ENCODE results near the gene CASP9.
"Not testable (repeated sequence)": the region's sequence is repeated elsewhere in the genome, so short reads cannot be mapped to it uniquely, and the experiment has no call there.

CASP9 gene

GRCh38 chr1:15485636-15486035 is 38.4 kb downstream of the CASP9 start:
- TF ChIP-seq, protein P1, sequence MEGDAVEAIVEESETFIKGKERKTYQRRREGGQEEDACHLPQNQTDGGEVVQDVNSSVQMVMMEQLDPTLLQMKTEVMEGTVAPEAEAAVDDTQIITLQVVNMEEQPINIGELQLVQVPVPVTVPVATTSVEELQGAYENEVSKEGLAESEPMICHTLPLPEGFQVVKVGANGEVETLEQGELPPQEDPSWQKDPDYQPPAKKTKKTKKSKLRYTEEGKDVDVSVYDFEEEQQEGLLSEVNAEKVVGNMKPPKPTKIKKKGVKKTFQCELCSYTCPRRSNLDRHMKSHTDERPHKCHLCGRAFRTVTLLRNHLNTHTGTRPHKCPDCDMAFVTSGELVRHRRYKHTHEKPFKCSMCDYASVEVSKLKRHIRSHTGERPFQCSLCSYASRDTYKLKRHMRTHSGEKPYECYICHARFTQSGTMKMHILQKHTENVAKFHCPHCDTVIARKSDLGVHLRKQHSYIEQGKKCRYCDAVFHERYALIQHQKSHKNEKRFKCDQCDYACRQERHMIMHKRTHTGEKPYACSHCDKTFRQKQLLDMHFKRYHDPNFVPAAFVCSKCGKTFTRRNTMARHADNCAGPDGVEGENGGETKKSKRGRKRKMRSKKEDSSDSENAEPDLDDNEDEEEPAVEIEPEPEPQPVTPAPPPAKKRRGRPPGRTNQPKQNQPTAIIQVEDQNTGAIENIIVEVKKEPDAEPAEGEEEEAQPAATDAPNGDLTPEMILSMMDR (IDR thresholded peaks at IDR 0.05; ENCODE audit: borderline replicate concordance, insufficient read depth, low read depth, low read length): no peak

DNA sequence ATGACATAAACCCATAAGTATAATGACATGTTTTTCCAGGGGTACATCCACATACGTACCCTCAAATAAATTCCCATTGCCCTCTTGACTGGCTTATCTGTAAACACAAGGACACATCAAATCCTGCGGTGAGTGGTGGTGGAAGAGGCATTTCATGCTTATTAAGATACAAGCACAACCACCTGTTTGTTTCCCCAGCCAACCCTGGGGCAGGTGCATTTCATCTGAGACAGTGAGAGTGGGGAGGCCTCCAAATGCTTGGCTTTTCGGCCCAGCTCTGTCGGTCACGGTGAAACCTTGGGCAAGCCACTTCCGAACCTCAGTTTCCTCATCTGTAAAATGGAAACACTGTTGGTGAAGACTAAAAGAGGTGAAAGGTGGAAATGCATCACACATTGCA is 39.6 kb downstream of the CASP9 start:
- not testable (repeated sequence) for H3K4me3 ChIP-seq (ENCODE audit: low read depth, low read length)

More at GRCh38 chr1:15485636-15486035, 38.4 kb downstream of the CASP9 start:
- no peak overlapping the region for H3K4me3 ChIP-seq (ENCODE audit: low read depth, low read length)

DNA sequence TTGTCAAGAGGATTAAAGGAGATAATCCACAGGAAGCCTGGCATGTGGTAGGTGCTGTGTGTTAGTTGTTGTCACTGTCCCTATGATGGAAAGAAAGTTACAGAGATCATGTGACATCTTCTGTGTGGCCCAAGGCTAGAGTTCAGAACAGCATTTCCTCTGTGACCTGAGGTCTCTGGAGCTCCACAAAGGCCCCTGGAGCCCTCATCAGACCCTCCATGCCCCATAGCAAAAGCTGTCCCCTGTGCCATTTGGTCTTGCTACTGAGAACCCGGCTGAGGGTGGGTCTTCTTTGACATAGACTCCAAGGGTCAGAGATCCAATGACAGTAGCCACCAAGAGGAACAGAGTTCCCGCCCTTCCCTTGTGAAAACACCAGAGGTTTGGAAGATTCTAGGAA is 40.0 kb downstream of the CASP9 start:
- TF ChIP-seq, protein P1 (IDR thresholded peaks at IDR 0.05; ENCODE audit: borderline replicate concordance, insufficient read depth, low read depth, low read length): no peak
- no peak overlapping the region for H3K4me3 ChIP-seq (ENCODE audit: low read depth, low read length)

DNA sequence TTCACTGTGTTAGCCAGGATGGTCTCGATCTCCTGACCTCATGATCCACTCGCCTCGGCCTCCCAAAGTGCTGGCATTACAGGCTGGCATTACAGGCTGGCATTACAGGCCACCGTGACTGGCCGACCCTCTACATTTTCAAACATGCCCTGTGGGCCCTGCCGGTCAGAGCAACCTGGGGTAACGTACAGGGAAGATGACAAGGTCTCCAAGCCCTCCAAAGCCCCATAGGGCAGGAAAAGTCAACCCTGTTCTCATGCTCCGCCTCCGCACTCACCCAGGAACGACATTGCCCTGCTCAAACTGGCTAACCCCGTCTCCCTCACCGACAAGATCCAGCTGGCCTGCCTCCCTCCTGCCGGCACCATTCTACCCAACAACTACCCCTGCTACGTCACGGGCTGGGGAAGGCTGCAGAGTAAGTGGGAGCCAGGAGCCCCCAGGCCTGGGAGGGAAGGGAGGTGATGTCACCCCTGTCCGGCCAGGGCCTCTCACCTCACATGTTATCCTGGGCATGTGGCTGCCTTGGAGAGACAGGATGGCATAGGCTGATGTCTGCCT is 41.0 kb downstream of the CASP9 start:
- H3K4me3 ChIP-seq (ENCODE audit: low read depth, low read length): not testable (repeated sequence)

- H3K4me3 ChIP-seq (ENCODE audit: low read depth, low read length): not testable (repeated sequence)
Observed at GRCh38 chr1:15482455-15482854, 41.6 kb downstream of the CASP9 start.

GRCh38 chr1:15479654-15480347 is 44.2 kb downstream of the CASP9 start:
- H3K4me3 ChIP-seq (ENCODE audit: low read depth, low read length): no peak overlapping the region
- TF ChIP-seq, protein P1 (IDR thresholded peaks at IDR 0.05; ENCODE audit: borderline replicate concordance, insufficient read depth, low read depth, low read length): no peak

DNA sequence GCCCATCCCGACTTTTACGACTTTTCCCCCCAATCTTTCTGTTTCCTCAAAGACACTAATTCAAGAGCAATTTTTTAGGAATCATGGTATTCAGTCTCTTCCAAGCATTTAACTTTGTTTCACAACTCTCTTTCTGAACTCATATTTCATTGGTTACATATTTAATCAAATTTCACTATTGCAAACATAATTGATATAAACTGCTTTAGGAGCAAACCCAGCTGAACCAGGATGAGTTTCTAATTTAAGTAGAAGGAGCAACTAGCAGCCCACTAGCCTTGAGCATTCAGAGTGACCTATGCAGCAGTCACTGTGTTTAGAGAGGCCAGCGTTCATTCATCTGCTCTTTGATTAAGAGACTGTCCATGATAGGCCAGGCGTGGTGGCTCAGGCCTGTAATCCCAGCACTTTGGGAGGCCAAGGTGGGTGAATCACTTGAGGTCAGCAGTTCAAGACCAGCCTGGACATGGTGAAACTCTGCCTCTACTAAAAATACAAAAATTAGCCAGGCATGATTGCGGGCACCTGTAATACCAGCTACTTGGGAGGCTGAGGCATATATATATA is 46.3 kb downstream of the CASP9 start:
- TF ChIP-seq, protein P1 (IDR thresholded peaks at IDR 0.05; ENCODE audit: borderline replicate concordance, insufficient read depth, low read depth, low read length): no peak
- no peak overlapping the region for H3K4me3 ChIP-seq (ENCODE audit: low read depth, low read length)

DNA sequence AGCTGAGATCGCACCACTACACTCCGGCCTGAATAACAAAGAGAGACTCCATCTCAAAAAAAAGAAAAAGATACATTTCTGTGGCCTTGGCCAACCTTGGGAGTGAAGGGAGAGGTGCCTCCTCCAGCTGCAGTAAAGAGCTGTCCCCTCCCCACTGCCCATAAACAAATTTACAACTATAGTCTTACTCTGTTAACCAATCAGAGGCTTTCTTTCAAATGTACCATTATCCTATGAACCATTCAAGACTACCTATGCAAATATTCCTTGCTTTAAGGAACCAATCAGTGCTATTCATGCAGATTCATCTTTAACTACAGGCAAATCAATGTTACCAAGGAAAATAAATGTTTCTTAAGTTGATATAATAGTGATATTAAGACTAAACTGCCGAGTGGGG is 47.1 kb downstream of the CASP9 start:
- TF ChIP-seq, protein P1 (IDR thresholded peaks at IDR 0.05; ENCODE audit: borderline replicate concordance, insufficient read depth, low read depth, low read length): no peak
- no peak overlapping the region for H3K4me3 ChIP-seq (ENCODE audit: low read depth, low read length)
